GM21515 (cell line): ENCODE results near the gene KLHDC8B.
"Not testable (repeated sequence)": the region's sequence is repeated elsewhere in the genome, so short reads cannot be mapped to it uniquely, and the experiment has no call there.

Experiments
- ATAC-seq: cut with Tn5 transposase; IDR thresholded peaks from one replicate; pipeline ENCODE4 v1.9.1; 2021; ENCODE audit not compliant: unreplicated experiment

The KLHDC8B gene

GRCh38 chr3:49181351-49181750 is 10.0 kb downstream of the KLHDC8B start:
- ATAC-seq, result no peak

- ATAC-seq, result no peak
These were observed 11.3 kb downstream of the KLHDC8B start for GRCh38 chr3:49182682-49183081.

GRCh38 chr3:49183873-49184272 is 12.5 kb downstream of the KLHDC8B start:
- ATAC-seq, result no peak

- ATAC-seq, result no peak
These were observed 20.3 kb downstream of the KLHDC8B start for GRCh38 chr3:49191741-49192140.

- ATAC-seq, result no peak
These were observed 26.8 kb downstream of the KLHDC8B start for GRCh38 chr3:49198161-49198560.

- ATAC-seq, result no peak
These were observed 27.3 kb downstream of the KLHDC8B start for GRCh38 chr3:49198611-49199230.

GRCh38 chr3:49199239-49199899 is 28.0 kb downstream of the KLHDC8B start:
- ATAC-seq, result no peak

- no peak for ATAC-seq
These were observed 28.5 kb downstream of the KLHDC8B start for GRCh38 chr3:49199900-49200281.

GRCh38 chr3:49213541-49213943 is 42.1 kb downstream of the KLHDC8B start:
- no peak for ATAC-seq

GRCh38 chr3:49213998-49214397 is 42.6 kb downstream of the KLHDC8B start:
- ATAC-seq, result no peak

- not testable (repeated sequence) for ATAC-seq
These were observed 45.3 kb downstream of the KLHDC8B start for GRCh38 chr3:49216687-49217086.

- not testable (repeated sequence) for ATAC-seq
These were observed 45.7 kb downstream of the KLHDC8B start for GRCh38 chr3:49217108-49217507.

GRCh38 chr3:49217688-49218470 is 46.5 kb downstream of the KLHDC8B start:
- ATAC-seq, result no peak

- ATAC-seq, result not testable (repeated sequence)
These were observed 47.1 kb downstream of the KLHDC8B start for GRCh38 chr3:49218471-49218989.

GRCh38 chr3:49219132-49219531 is 47.7 kb downstream of the KLHDC8B start:
- ATAC-seq, result no peak

- not testable (repeated sequence) for ATAC-seq
These were observed 49.7 kb downstream of the KLHDC8B start for GRCh38 chr3:49220985-49221563.

GRCh38 chr3:49222002-49222401 is 50.6 kb downstream of the KLHDC8B start:
- no peak for ATAC-seq
